Measurements from ENCODE around the gene SC5D. TPM values are rescaled to one million over a fixed set of nuclear protein-coding genes. Genes with fewer than 3 reads are reported as not detected.

SC5D gene
- total RNA-seq, 5 donors from 2014 or later (not counting 1 experiment from before 2014, with no cell fraction given), result 19.1 to 51.3 (median 25.6) TPM

DNA sequence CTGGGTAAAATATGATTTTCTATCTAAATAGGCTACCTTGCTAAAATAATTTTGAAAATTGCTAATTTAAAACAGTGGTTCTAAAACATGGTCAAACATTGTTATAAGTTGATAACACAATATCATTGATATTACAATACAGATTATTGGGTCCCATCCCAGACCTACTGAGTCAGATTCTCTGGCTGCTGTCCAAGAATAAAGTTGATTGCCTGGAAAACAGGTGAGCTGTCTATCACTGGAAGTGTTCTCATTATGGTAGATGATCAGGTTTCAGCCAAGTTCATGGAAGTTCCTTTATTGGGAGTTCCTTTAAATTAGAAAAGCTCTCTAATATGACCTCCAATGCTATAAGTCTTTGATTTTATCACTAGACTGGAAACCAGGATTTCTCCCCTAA is 52.3 kb downstream of the SC5D start:
- H3K36me3 Mint-ChIP-seq, result no peaks in the 10 kb centered on the region
- no peak overlapping the region for H3K27ac Mint-ChIP-seq
- H3K4me3 Mint-ChIP-seq, result no peak overlapping the region
- no peaks in the 10 kb centered on the region for H3K9me3 Mint-ChIP-seq
- ChIA-PET POLR2A (interaction anchor here (0.5 to 0.7 kb wide), 2 partner anchors 90 to 125 kb away, joined by 3 to 6 read pairs; no protein-coding TSS in a partner anchor), CTCF (no interaction called here)
- H3K27ac ChIP-seq (ENCODE audit: low read length), result no peak overlapping the region
- DNase-seq (no peak), ATAC-seq (replicated peaks in 1 of 4) (no peak)
- H3K4me1 ChIP-seq (ENCODE audit: control insufficient read depth in 1 of 2, extremely low read depth in 1 of 2, insufficient read depth in 2 of 2, low read length in 2 of 2), result no peaks in the 10 kb centered on the region
- H3K27me3 ChIP-seq (replicated peaks in 1 of 2; ENCODE audit: control insufficient read depth in 2 of 2, extremely low read depth in 1 of 2, insufficient read depth in 2 of 2, low read length in 1 of 2), result no peaks in the 10 kb centered on the region
- peaks cover 3 to 11% (median 10%) of the 10 kb centered on the region in 3 donors for H3K4me1 Mint-ChIP-seq
- no peaks in the 10 kb centered on the region for H3K27me3 Mint-ChIP-seq
- H3K9me3 ChIP-seq, result no peaks in the 10 kb centered on the region
- no peak overlapping the region for H3K4me3 ChIP-seq (ENCODE audit: control insufficient read depth in 1 of 2, extremely low read depth in 1 of 2, low read length in 1 of 2)
- no peaks in the 10 kb centered on the region for H3K36me3 ChIP-seq (ENCODE audit: control insufficient read depth in 2 of 2, extremely low read depth in 1 of 2, insufficient read depth in 1 of 2, low read length in 1 of 2)

DNA sequence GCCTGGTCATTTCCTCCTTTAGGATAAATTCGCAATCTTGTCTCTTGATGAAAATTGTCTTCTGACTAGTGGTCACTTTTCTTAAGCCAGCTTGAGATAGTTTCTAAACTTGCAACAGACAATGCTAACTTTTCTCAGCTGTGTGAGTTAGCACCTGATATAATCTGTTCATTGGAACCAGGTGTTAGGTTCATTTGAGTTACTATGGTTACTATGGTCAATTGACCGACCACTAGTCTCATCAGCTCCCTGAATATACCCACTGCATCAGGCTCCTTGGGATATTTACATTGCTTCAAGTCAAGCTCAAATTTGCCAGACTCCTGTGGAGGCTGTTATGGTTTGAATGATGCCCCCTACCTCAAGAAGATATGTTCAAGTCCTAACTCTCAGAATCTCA is 54.5 kb downstream of the SC5D start:
- DNase-seq, result no peak
- H3K9me3 ChIP-seq, result no peaks in the 10 kb centered on the region
- H3K9me3 Mint-ChIP-seq, result no peaks in the 10 kb centered on the region
- no peak for ATAC-seq (replicated peaks in 1 of 4)
- no peaks in the 10 kb centered on the region for H3K27me3 ChIP-seq (replicated peaks in 1 of 2; ENCODE audit: control insufficient read depth in 2 of 2, extremely low read depth in 1 of 2, insufficient read depth in 2 of 2, low read length in 1 of 2)
- no peak overlapping the region for H3K27ac ChIP-seq (ENCODE audit: low read length)
- H3K27ac Mint-ChIP-seq, result no peak overlapping the region
- no peak overlapping the region for H3K4me3 Mint-ChIP-seq
- no peaks in the 10 kb centered on the region for H3K36me3 Mint-ChIP-seq
- no peaks in the 10 kb centered on the region for H3K4me1 Mint-ChIP-seq
- H3K4me3 ChIP-seq (ENCODE audit: control insufficient read depth in 1 of 2, extremely low read depth in 1 of 2, low read length in 1 of 2), result no peak overlapping the region
- WGBS (ENCODE audit: insufficient coverage), result no CpG with 5 or more reads among the region's 2 CpGs
- ChIA-PET CTCF (no interaction called here), POLR2A (no interaction called here)
- no peaks in the 10 kb centered on the region for H3K36me3 ChIP-seq (ENCODE audit: control insufficient read depth in 2 of 2, extremely low read depth in 1 of 2, insufficient read depth in 1 of 2, low read length in 1 of 2)
- H3K4me1 ChIP-seq (ENCODE audit: control insufficient read depth in 1 of 2, extremely low read depth in 1 of 2, insufficient read depth in 2 of 2, low read length in 2 of 2), result no peaks in the 10 kb centered on the region
- H3K27me3 Mint-ChIP-seq, result no peaks in the 10 kb centered on the region

DNA sequence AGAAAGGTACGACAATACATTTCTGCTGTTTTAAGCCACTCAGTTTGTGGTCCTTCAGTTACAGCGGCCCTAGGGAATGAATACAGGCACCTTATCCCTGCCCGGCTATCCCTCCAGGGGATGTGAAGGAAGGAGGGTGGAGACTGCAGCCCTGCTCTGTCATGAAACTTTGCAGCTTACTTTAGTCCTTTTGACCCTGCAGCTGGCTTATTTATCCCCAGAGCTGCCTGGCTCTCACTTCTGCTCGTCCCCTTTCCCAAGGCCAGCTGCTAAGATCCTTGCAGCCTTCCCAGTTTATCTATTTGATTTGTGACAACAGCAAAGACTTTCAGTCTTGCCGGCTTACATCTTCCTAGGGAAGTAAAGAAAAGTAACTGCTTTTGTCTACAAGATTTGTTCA is 55.2 kb downstream of the SC5D start:
- H3K4me1 ChIP-seq (ENCODE audit: control insufficient read depth in 1 of 2, extremely low read depth in 1 of 2, insufficient read depth in 2 of 2, low read length in 2 of 2), result no peaks in the 10 kb centered on the region
- no peak overlapping the region for H3K27ac ChIP-seq (ENCODE audit: low read length)
- WGBS (ENCODE audit: insufficient coverage), result 95% methylated on average over 4 of the region's 5 CpGs
- no peaks in the 10 kb centered on the region for H3K9me3 ChIP-seq
- ChIA-PET CTCF (no interaction called here), POLR2A (no interaction called here)
- Mint-ChIP-seq H3K4me1 (no peaks in the 10 kb centered on the region), H3K36me3 (no peaks in the 10 kb centered on the region), H3K27me3 (no peaks in the 10 kb centered on the region), H3K27ac (no peak overlapping the region), H3K4me3 (no peak overlapping the region), H3K9me3 (no peaks in the 10 kb centered on the region)
- H3K36me3 ChIP-seq (ENCODE audit: control insufficient read depth in 2 of 2, extremely low read depth in 1 of 2, insufficient read depth in 1 of 2, low read length in 1 of 2), result no peaks in the 10 kb centered on the region
- DNase-seq, result no peak
- ATAC-seq (replicated peaks in 1 of 4), result no peak
- no peak overlapping the region for H3K4me3 ChIP-seq (ENCODE audit: control insufficient read depth in 1 of 2, extremely low read depth in 1 of 2, low read length in 1 of 2)
- H3K27me3 ChIP-seq (replicated peaks in 1 of 2; ENCODE audit: control insufficient read depth in 2 of 2, extremely low read depth in 1 of 2, insufficient read depth in 2 of 2, low read length in 1 of 2), result no peaks in the 10 kb centered on the region

DNA sequence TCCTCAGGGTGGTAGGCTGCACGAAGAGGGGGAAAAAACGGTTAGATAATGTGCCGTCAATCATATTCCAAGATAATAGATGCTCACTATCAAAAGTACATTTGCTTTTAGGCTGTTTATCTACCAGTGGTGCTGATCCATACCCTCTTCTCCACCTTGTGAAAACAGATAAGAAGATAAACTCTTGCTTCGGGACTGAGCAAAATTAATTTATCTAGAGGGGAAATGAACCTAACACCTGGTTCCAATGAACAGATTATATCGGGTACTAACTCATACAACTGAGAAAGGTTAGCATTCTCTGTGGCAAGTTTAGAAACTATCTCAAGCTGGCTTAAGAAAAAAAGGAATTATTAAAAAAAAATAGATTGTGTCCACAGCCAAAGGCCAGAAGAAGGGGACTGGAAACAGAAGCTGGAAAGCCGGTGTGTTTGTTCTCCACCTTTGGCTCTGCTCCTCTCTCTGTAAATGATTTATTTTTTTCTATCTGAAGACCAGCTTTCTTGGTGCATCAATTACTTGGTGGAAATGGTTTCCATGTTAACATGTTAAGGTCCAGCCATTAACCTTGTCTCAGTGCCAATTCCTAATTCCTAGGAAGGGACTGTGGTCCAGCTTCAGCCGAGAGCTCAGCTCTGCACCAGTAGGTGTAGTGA is 55.8 kb downstream of the SC5D start:
- Histone ChIP-seq H3K27ac (ENCODE audit: low read length) (no peak overlapping the region), H3K27me3 (replicated peaks in 1 of 2; ENCODE audit: control insufficient read depth in 2 of 2, extremely low read depth in 1 of 2, insufficient read depth in 2 of 2, low read length in 1 of 2) (no peaks in the 10 kb centered on the region), H3K36me3 (ENCODE audit: control insufficient read depth in 2 of 2, extremely low read depth in 1 of 2, insufficient read depth in 1 of 2, low read length in 1 of 2) (no peaks in the 10 kb centered on the region), H3K4me3 (ENCODE audit: control insufficient read depth in 1 of 2, extremely low read depth in 1 of 2, low read length in 1 of 2) (no peak overlapping the region), H3K9me3 (no peaks in the 10 kb centered on the region), H3K4me1 (ENCODE audit: control insufficient read depth in 1 of 2, extremely low read depth in 1 of 2, insufficient read depth in 2 of 2, low read length in 2 of 2) (no peaks in the 10 kb centered on the region)
- POLR2A ChIA-PET, result no interaction called here
- no peaks in the 10 kb centered on the region for H3K4me1 Mint-ChIP-seq
- WGBS (ENCODE audit: insufficient coverage), result 100% methylated on average over 1 of the region's 7 CpGs
- ATAC-seq (replicated peaks in 1 of 4) (no peak), DNase-seq (no peak)
- H3K36me3 Mint-ChIP-seq, result no peaks in the 10 kb centered on the region
- H3K4me3 Mint-ChIP-seq, result no peak overlapping the region
- no peaks in the 10 kb centered on the region for H3K9me3 Mint-ChIP-seq
- H3K27me3 Mint-ChIP-seq, result no peaks in the 10 kb centered on the region
- H3K27ac Mint-ChIP-seq, result no peak overlapping the region
- CTCF ChIA-PET, result interaction anchor here (0.6 to 0.7 kb wide), 2 partner anchors 25 to 58 kb away, joined by 3 read pairs; no protein-coding TSS in a partner anchor

DNA sequence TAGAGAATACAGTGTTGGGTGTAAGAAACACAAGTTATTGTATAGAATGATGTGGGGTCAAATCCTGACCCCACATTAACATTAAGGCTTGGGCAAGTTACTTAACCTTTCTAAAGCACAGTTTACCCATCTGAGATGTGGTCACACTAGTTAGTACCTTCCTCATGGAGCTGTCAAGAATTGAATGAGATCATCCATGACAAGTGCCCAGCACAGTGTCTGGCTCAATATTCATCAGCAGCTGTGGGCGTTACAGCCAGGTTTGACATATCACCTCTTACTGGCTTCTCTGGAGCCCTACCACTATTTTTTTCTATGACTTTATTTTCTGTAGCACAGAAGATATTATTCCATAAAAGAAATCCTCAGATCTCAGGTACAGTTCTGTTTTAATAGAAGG is 57.2 kb downstream of the SC5D start:
- no peaks in the 10 kb centered on the region for H3K4me1 Mint-ChIP-seq
- WGBS (ENCODE audit: insufficient coverage), result no CpG with 5 or more reads among the region's 1 CpG

DNA sequence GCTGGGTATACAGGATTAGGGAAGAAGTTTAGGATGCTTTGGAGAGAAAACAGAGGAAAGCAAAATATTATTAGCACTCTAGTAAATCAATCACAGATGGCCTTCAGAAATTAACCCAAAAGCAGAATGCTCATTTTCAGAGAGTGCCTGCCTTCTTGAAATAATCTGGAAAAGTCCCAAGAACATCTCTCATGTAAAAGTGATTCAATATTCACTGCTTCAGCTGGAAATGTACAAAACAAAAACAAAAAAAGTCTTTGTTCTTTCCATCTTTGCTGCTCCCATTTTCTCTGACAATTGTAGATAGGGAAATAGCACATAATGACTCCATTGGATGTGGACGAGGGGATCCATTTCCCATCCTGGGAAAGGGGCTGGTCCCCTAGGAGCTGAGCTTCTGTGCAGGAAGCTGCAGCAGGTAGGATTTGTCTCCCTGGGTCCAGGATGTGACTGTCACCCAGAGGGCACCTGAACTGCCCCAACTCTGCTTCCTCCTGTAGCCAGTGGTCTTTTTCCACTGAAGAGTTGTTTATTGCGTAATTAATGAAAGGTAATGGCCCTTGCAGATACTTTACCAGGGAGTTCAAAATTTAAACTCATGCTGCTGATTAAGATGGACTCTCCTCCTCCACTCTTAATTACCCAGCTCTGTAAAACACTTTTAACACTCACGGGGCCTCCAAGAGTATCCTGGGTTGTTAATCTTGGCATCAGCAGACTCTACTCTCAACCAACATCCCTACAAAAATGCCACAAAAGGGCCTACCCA is 57.9 kb downstream of the SC5D start:
- H3K4me1 Mint-ChIP-seq, result no peaks in the 10 kb centered on the region
- no peaks in the 10 kb centered on the region for H3K36me3 Mint-ChIP-seq
- H3K4me3 Mint-ChIP-seq, result no peak overlapping the region
- Histone ChIP-seq H3K4me3 (ENCODE audit: control insufficient read depth in 1 of 2, extremely low read depth in 1 of 2, low read length in 1 of 2) (no peak overlapping the region), H3K27ac (ENCODE audit: low read length) (no peak overlapping the region), H3K9me3 (no peaks in the 10 kb centered on the region), H3K4me1 (ENCODE audit: control insufficient read depth in 1 of 2, extremely low read depth in 1 of 2, insufficient read depth in 2 of 2, low read length in 2 of 2) (no peaks in the 10 kb centered on the region), H3K36me3 (ENCODE audit: control insufficient read depth in 2 of 2, extremely low read depth in 1 of 2, insufficient read depth in 1 of 2, low read length in 1 of 2) (no peaks in the 10 kb centered on the region), H3K27me3 (replicated peaks in 1 of 2; ENCODE audit: control insufficient read depth in 2 of 2, extremely low read depth in 1 of 2, insufficient read depth in 2 of 2, low read length in 1 of 2) (peaks cover 0 to 2% of the 10 kb centered on the region in 2 experiments)
- ATAC-seq (replicated peaks in 1 of 4) (no peak), DNase-seq (no peak)
- H3K27me3 Mint-ChIP-seq, result no peaks in the 10 kb centered on the region
- POLR2A ChIA-PET, result no interaction called here
- WGBS (ENCODE audit: insufficient coverage), result no CpG with 5 or more reads among the region's 3 CpGs
- H3K27ac Mint-ChIP-seq, result no peak overlapping the region
- H3K9me3 Mint-ChIP-seq, result no peaks in the 10 kb centered on the region
- CTCF ChIA-PET, result no interaction called here

More for the DNA sequence above, 57.2 kb downstream of the SC5D start:
- H3K9me3 Mint-ChIP-seq, result no peaks in the 10 kb centered on the region
- H3K27me3 Mint-ChIP-seq, result no peaks in the 10 kb centered on the region
- ATAC-seq (replicated peaks in 1 of 4) (no peak), DNase-seq (no peak)
- H3K4me3 ChIP-seq (ENCODE audit: control insufficient read depth in 1 of 2, extremely low read depth in 1 of 2, low read length in 1 of 2), result no peak overlapping the region
- H3K27ac ChIP-seq (ENCODE audit: low read length), result no peak overlapping the region
- ChIA-PET POLR2A (no interaction called here), CTCF (no interaction called here)
- H3K27ac Mint-ChIP-seq, result no peak overlapping the region
- H3K4me1 ChIP-seq (ENCODE audit: control insufficient read depth in 1 of 2, extremely low read depth in 1 of 2, insufficient read depth in 2 of 2, low read length in 2 of 2), result no peaks in the 10 kb centered on the region
- no peaks in the 10 kb centered on the region for H3K36me3 ChIP-seq (ENCODE audit: control insufficient read depth in 2 of 2, extremely low read depth in 1 of 2, insufficient read depth in 1 of 2, low read length in 1 of 2)
- H3K36me3 Mint-ChIP-seq, result no peaks in the 10 kb centered on the region
- no peaks in the 10 kb centered on the region for H3K27me3 ChIP-seq (replicated peaks in 1 of 2; ENCODE audit: control insufficient read depth in 2 of 2, extremely low read depth in 1 of 2, insufficient read depth in 2 of 2, low read length in 1 of 2)
- no peak overlapping the region for H3K4me3 Mint-ChIP-seq
- no peaks in the 10 kb centered on the region for H3K9me3 ChIP-seq

Data from T-cell (primary cell).